Stimulated activated CD8-positive, alpha-beta memory T cell treated with anti-CD3 and anti-CD28 coated beads, Interleukin-12 subunit alpha, Interleukin-12 subunit beta, amount 100 ng/mL, for 24 hours (primary cell): ENCODE data around the gene MAP4K4.
"Not testable (repeated sequence)": the region's sequence is repeated elsewhere in the genome, so short reads cannot be mapped to it uniquely, and the experiment has no call there.

Experiments used
- DNase-seq: peaks from one replicate; pipeline ENCODE4 v3.0.0-alpha.2; 2020; ENCODE audit errors: extremely low read depth

MAP4K4 gene

GRCh38 chr2:101766871-101767739 lies 69.6 kb downstream of the MAP4K4 start:
- no peak for DNase-seq

- no peak for DNase-seq
Observed at GRCh38 chr2:101768556-101769220, 71.2 kb downstream of the MAP4K4 start.

- not testable (repeated sequence) for DNase-seq
Observed at GRCh38 chr2:101769726-101770125, 72.2 kb downstream of the MAP4K4 start.

GRCh38 chr2:101770726-101771125 lies 73.2 kb downstream of the MAP4K4 start:
- no peak for DNase-seq

GRCh38 chr2:101771227-101771902 lies 73.9 kb downstream of the MAP4K4 start:
- no peak for DNase-seq

GRCh38 chr2:101771910-101772321 lies 74.4 kb downstream of the MAP4K4 start:
- DNase-seq: no peak

GRCh38 chr2:101773137-101773536 lies 75.6 kb downstream of the MAP4K4 start:
- DNase-seq: no peak

- not testable (repeated sequence) for DNase-seq
Observed at GRCh38 chr2:101773961-101774360, 76.5 kb downstream of the MAP4K4 start.

- no peak for DNase-seq
Observed at GRCh38 chr2:101775092-101775491, 77.6 kb downstream of the MAP4K4 start.

- DNase-seq: no peak
Observed at GRCh38 chr2:101775636-101776035, 78.1 kb downstream of the MAP4K4 start.

- no peak for DNase-seq
Observed at GRCh38 chr2:101776172-101777043, 78.9 kb downstream of the MAP4K4 start.

GRCh38 chr2:101777337-101777736 lies 79.8 kb downstream of the MAP4K4 start:
- DNase-seq: no peak

GRCh38 chr2:101778102-101778501 lies 80.6 kb downstream of the MAP4K4 start:
- DNase-seq: no peak

- DNase-seq: no peak
Observed at GRCh38 chr2:101779190-101779589, 81.7 kb downstream of the MAP4K4 start.

- DNase-seq: no peak
Observed at GRCh38 chr2:101779656-101780055, 82.1 kb downstream of the MAP4K4 start.

GRCh38 chr2:101781326-101781725 lies 83.8 kb downstream of the MAP4K4 start:
- no peak for DNase-seq

- no peak for DNase-seq
Observed at GRCh38 chr2:101781791-101782426, 84.4 kb downstream of the MAP4K4 start.

- DNase-seq: no peak
Observed at GRCh38 chr2:101782427-101782792, 84.9 kb downstream of the MAP4K4 start.

GRCh38 chr2:101787097-101787496 lies 89.6 kb downstream of the MAP4K4 start:
- no peak for DNase-seq

- no peak for DNase-seq
Observed at GRCh38 chr2:101788565-101788964, 91.1 kb downstream of the MAP4K4 start.
